Esophagus muscularis mucosa (tissue), 4 donors: ENCODE data around the gene HS6ST2. TPM values are rescaled to one million over a fixed set of nuclear protein-coding genes. Genes with fewer than 3 reads are reported as not detected.

Source experiments
- DNase-seq: peaks from one replicate; pipeline ENCODE4 v3.0.0-alpha.2; 2017; ENCODE audit errors: extremely low spot score
- H3K27ac ChIP-seq, 4 donors: fragments of 200-600 bp; sonication (generic); replicated peaks in 1 of 4; 1 replicate in 3 of 4; 2 replicates in 1 of 4; pipeline ENCODE4 v1.5.1; 2016 to 2019; ENCODE audit warnings: mild to moderate bottlenecking in 1 of 4
- H3K27me3 ChIP-seq, 4 donors: fragments of 200-600 bp; sonication (generic); one replicate each; pipeline versions ENCODE4 v1.5.1 to v1.6.0; 2016 to 2019
- H3K36me3 ChIP-seq, 4 donors: fragments of 200-600 bp; sonication (generic); one replicate each; pipeline ENCODE4 v1.5.1; 2016 to 2019
- H3K4me1 ChIP-seq, 4 donors: fragments of 200-600 bp; sonication (generic); one replicate each; pipeline ENCODE4 v1.5.1; 2016 to 2019
- H3K4me3 ChIP-seq, 4 donors: fragments of 200-600 bp; sonication (generic); 1 replicate in 2 of 4; 2 replicates in 2 of 4; pipeline ENCODE4 v1.5.1; 2016 to 2019; ENCODE audit warnings: mild to moderate bottlenecking in 4 of 4, moderate library complexity in 1 of 4
- H3K9me3 ChIP-seq, 4 donors: fragments of 200-600 bp; sonication (generic); 1 replicate in 3 of 4; 2 replicates in 1 of 4; pipeline ENCODE4 v1.5.1; 2016 to 2019
- CTCF ChIP-seq, 3 experiments: fragments of 200-600 bp in 2 of 3; fragments of 450-650 bp in 1 of 3; sonication (generic) in 2 of 3; IDR thresholded peaks; one replicate each; pipeline ENCODE4 v1.5.1; 2017 to 2019; ENCODE audit warnings: antibody characterized with exemption in 3 of 3, mild to moderate bottlenecking in 2 of 3, moderate library complexity in 1 of 3
- EP300 ChIP-seq: sonication (generic); formaldehyde crosslinking; IDR thresholded peaks from one replicate; pipeline ENCODE4 v1.6.1; 2017; ENCODE audit warnings: antibody characterized with exemption
- POLR2A ChIP-seq: fragments of 450-650 bp; IDR thresholded peaks from one replicate; pipeline ENCODE4 v1.6.1; 2017; ENCODE audit warnings: antibody characterized with exemption, moderate library complexity, mild to moderate bottlenecking, low read depth
- POLR2AphosphoS5 ChIP-seq, 2 donors: sonication (generic); formaldehyde crosslinking; IDR thresholded peaks; one replicate each; pipeline ENCODE4 v1.6.1; 2017; ENCODE audit warnings: antibody characterized with exemption in 2 of 2
- WGBS: methylation state at CpG from one replicate; pipeline ENCODE4 v1.1.5; 2018; 5-methylcytosine and 5-hydroxymethylcytosine counted together
- intact Hi-C: fragments of 100-400 bp; cut with DNase I; formaldehyde crosslinking; loops from one replicate; pipeline ENCODE4 v1.15.1; 2023
- total RNA-seq, 4 donors: library from RNA; depleted of rRNA; stranded (reverse); fragments of >200 nt; gene quantifications; one replicate each; pipeline versions ENCODE4 v1.1.0 to v1.2.1, GENCODE V29; 2016

Gene HS6ST2
- total RNA-seq, 4 donors from 2014 or later = 0.29 to 0.99 TPM; not detected in 2

DNA sequence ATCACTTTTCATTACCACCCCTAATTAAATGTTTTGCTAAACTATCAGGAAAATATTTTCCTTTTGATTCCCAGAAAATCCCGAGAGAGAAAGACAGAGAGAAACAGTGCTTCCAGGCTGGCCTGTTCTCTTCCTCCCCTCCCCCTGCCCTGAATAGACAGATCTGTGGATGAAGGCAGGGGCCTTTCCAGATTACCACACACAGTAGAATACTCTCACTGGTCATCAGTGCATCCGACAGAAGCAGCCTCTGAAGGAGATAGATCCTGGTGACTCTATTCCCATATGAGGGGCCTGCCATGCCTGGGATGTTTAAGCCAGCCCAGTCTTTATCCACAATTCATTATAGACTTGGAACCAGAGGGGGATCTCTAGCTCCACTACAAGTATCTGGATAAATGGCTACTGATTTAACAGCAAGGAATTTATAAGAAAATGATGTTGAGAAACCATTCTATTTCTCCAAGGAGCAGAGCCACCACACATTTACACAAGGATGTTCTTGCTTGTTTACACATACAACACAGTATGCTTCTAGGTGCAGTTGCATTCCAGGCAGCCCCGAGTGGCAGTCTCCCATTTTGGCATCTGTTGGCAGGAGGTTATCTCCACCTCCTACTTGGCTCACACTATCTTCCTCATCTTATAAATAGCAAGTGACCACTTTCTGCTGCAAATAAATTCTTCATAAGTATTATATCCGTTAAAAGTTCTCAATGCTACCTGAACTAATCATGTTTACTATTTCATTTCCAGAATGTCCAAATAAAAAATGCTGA lies 115.8 kb downstream of the HS6ST2 start:
- H3K4me1 ChIP-seq = no peaks in the 10 kb centered on the region
- H3K27ac ChIP-seq = no peak overlapping the region
- no peaks in the 10 kb centered on the region for H3K27me3 ChIP-seq
- intact Hi-C loops = no loop called here
- H3K36me3 ChIP-seq = no peaks in the 10 kb centered on the region
- TF ChIP-seq POLR2A (no peak), POLR2AphosphoS5 (IDR thresholded peaks at IDR 0.05) (no peak), EP300 (no peak), CTCF (IDR thresholded peaks at IDR 0.05) (no peak)
- H3K4me3 ChIP-seq = no peak overlapping the region
- H3K9me3 ChIP-seq = no peaks in the 10 kb centered on the region
- no peak for DNase-seq
- 50% methylated on average over 4 of the region's 4 CpGs for WGBS

GRCh38 chrX:132837967-132838366 lies 120.5 kb downstream of the HS6ST2 start:
- TF ChIP-seq CTCF (IDR thresholded peaks at IDR 0.05) (no peak), EP300 (no peak), POLR2AphosphoS5 (IDR thresholded peaks at IDR 0.05) (no peak), POLR2A (no peak)
- H3K27ac ChIP-seq = no peak overlapping the region
- H3K4me3 ChIP-seq = no peak overlapping the region
- H3K9me3 ChIP-seq = no peaks in the 10 kb centered on the region
- WGBS = 62% methylated on average over 5 of the region's 5 CpGs
- no peaks in the 10 kb centered on the region for H3K36me3 ChIP-seq
- DNase-seq = no peak
- no peaks in the 10 kb centered on the region for H3K4me1 ChIP-seq
- no peaks in the 10 kb centered on the region for H3K27me3 ChIP-seq
- intact Hi-C loops = no loop called here

- no peaks in the 10 kb centered on the region for H3K4me1 ChIP-seq
- no peak for DNase-seq
- intact Hi-C loops = no loop called here
- H3K9me3 ChIP-seq = no peaks in the 10 kb centered on the region
- no peak overlapping the region for H3K4me3 ChIP-seq
- TF ChIP-seq POLR2AphosphoS5 (IDR thresholded peaks at IDR 0.05) (no peak), EP300 (no peak), CTCF (IDR thresholded peaks at IDR 0.05) (no peak), POLR2A (no peak)
- no peaks in the 10 kb centered on the region for H3K36me3 ChIP-seq
- no peak overlapping the region for H3K27ac ChIP-seq
- whole genome bisulfite sequencing = 64% methylated on average over 3 of the region's 3 CpGs
- H3K27me3 ChIP-seq = no peaks in the 10 kb centered on the region
Observed at GRCh38 chrX:132837126-132837525, 121.3 kb downstream of the HS6ST2 start.

GRCh38 chrX:132836471-132836870 lies 122.0 kb downstream of the HS6ST2 start:
- DNase-seq = no peak
- intact Hi-C loops = no loop called here
- H3K4me1 ChIP-seq = no peaks in the 10 kb centered on the region
- H3K9me3 ChIP-seq = no peaks in the 10 kb centered on the region
- TF ChIP-seq POLR2AphosphoS5 (IDR thresholded peaks at IDR 0.05) (no peak), EP300 (no peak), CTCF (IDR thresholded peaks at IDR 0.05) (no peak), POLR2A (no peak)
- no peak overlapping the region for H3K4me3 ChIP-seq
- H3K27ac ChIP-seq = no peak overlapping the region
- H3K27me3 ChIP-seq = no peaks in the 10 kb centered on the region
- H3K36me3 ChIP-seq = no peaks in the 10 kb centered on the region

- Histone ChIP-seq H3K27me3 (no peaks in the 10 kb centered on the region), H3K27ac (no peak overlapping the region), H3K4me1 (no peaks in the 10 kb centered on the region), H3K9me3 (no peaks in the 10 kb centered on the region), H3K4me3 (no peak overlapping the region), H3K36me3 (no peaks in the 10 kb centered on the region)
- 56% methylated on average over 1 of the region's 1 CpG for WGBS
- intact Hi-C loops = no loop called here
- TF ChIP-seq EP300 (no peak), POLR2A (no peak), POLR2AphosphoS5 (IDR thresholded peaks at IDR 0.05) (no peak), CTCF (IDR thresholded peaks at IDR 0.05) (no peak)
- DNase-seq = no peak
Observed at GRCh38 chrX:132834741-132835140, 123.7 kb downstream of the HS6ST2 start.
